ENCODE data around the gene CARS1. TPM values are rescaled to one million over a fixed set of nuclear protein-coding genes. Genes with fewer than 3 reads are reported as not detected.

CARS1 gene
- 70.6 TPM for polyA plus RNA-seq (2013, experiment 1 of 2)
- polyA plus RNA-seq (2013, experiment 2 of 2) = 69.9 TPM

DNA sequence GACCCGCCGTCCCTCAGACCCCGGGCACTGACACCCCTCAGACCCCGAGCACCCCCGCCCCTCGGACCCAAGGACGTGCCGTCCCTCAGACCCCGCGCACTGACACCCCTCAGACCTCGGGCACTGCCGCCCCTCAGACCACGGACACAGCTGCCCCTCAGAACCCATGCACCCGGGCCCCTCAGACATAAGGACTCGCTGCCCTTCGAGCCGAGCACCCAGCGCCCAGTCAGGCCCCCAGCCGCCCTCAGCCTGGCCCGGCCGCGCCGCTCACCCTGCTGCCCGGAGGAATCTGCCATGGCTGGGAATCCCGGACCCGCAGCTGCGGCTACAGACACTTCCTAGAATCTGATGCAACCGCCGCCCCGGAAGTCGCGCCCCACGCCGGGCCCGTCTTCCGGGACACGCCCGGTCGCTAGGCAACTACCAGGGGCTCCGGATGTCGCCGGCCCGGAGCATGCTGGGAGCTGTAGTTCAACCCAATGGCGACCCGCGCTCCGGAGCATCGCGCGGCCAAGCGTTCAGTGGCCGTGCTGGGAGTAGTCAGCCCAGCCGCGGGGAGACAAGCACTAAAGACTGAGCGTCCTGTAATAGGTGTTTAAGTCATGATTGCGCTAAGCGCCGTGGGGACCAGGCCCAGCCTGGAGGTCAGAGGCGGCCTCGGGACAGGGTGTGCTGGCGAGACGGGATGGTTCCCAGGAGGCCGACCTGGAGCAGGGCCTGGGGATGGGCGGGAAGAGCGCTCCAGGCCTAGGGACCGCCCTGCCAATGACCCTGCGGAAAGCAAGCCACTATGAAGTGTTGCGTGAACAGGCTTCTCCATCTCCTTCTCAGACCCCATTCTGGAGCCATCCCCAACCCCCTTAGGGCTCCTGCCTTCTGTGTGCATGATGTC is at the start of gene CARS1:
CARS1 (minus strand) TSS at position 355 of the 895 bp plus-strand sequence; CDS start at position 299, 56 bp downstream.
- Histone ChIP-seq H3K27me3 (ENCODE audit: control insufficient read depth in 1 of 2, insufficient read depth in 1 of 2, low read length in 2 of 2) (no peaks in the 10 kb centered on the region), H3K79me1 (replicated peaks; ENCODE audit: low read length, poor library complexity, severe bottlenecking) (peaks cover 14% of the 10 kb centered on the region), H3K9ac (ENCODE audit: low read length) (peak within 1 kb of the TSS; percentile 97), H2BK15ac (ENCODE audit: low read depth, poor library complexity, severe bottlenecking) (peak within 1 kb of the TSS; percentile 93), H4K91ac (ENCODE audit: low read length) (peak within 1 kb of the TSS; percentile 96), H2AFZ (ENCODE audit: low read depth, low read length) (peak within 1 kb of the TSS; percentile 94), H2AK5ac (ENCODE audit: low read length, severe bottlenecking) (no peak within 1 kb of the TSS), H3K14ac (ENCODE audit: low read length in 2 of 2) (peak within 1 kb of the TSS in 1 of 2 experiments; percentile 57), H2BK5ac (ENCODE audit: low read depth, low read length, poor library complexity, severe bottlenecking) (peak within 1 kb of the TSS; percentile 60), H3K4me1 (ENCODE audit: control insufficient read depth, insufficient read depth, low read depth, low read length) (peaks cover 24% of the 10 kb centered on the region), H3K4me3 (ENCODE audit: insufficient read depth in 1 of 2, low read depth in 1 of 2, low read length in 2 of 2) (peak within 1 kb of the TSS; percentile 96), H3K23ac (ENCODE audit: low read length in 2 of 2) (peak within 1 kb of the TSS; percentile 24 to 77), H2BK120ac (ENCODE audit: low read depth, low read length) (peak within 1 kb of the TSS; percentile 98), H3K18ac (ENCODE audit: low read depth in 1 of 2, low read length in 2 of 2) (peak within 1 kb of the TSS; percentile 90 to 95), H3K4me2 (ENCODE audit: low read length, poor library complexity, severe bottlenecking) (peak within 1 kb of the TSS; percentile 83), H2BK12ac (ENCODE audit: low read length in 2 of 2) (peak within 1 kb of the TSS; percentile 71 to 90), H4K8ac (ENCODE audit: low read length) (peak within 1 kb of the TSS; percentile 98), H3K36me3 (ENCODE audit: control insufficient read depth in 1 of 2, insufficient read depth in 2 of 2, low read depth in 1 of 2, low read length in 2 of 2) (peaks cover 15 to 23% of the 10 kb centered on the region in 2 experiments), H3K27ac (ENCODE audit: low read length, poor library complexity, severe bottlenecking) (no peak within 1 kb of the TSS), H3K9me3 (ENCODE audit: control insufficient read depth, low read length) (no peaks in the 10 kb centered on the region), H3K4ac (ENCODE audit: low read depth in 1 of 2, low read length in 2 of 2) (peak within 1 kb of the TSS; percentile 86 to 97)
- 2% methylated on average over 64 of the region's 68 CpGs for WGBS
- peak; percentile 97 for DNase-seq

DNA sequence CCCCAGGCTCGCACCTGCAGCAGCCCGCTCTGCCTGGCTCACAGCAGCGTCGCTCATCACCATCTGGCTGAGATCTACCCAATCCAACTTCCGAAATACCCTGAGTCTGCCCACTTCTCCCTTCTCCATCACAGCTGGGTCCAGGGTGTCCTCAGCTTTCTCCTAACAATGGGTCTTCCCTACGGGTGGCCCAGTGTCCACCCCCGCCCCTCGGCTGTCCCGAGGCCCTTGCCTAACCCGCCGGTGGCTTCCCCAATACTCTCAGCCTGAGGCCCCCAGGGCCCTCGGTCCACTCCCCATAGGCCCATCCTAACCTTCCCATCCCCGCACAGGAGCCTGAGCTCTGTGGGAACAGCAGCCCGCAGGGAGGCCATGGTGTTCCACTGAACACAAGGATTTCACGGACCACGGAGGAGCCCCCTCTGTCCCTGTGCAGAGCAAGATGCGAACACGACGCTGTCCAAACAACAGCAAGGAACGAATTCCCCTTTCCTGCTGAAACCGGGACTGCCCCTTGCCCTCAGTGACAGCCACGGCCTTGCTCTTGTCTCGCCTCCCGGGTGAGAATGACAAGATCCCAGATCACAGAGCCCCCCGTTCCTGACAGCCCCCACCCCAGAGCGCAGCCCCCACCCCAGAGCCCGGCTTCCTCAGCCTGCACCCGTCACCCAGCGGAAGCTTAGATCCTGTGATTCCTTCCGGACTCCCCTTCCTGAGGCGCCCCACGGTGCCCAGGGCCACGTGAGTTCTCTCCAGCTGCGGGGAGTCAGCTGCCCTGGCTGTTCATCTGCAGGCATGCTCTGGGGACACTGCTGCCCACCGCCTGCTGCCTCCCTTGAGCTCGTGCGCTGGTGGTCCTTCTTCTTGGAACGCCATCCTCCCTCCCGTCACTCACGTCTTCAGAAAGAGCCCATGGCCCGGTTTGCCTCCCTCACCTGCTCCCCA is 48.8 kb upstream of the CARS1 start:
- Histone ChIP-seq H2AK5ac (ENCODE audit: low read length, severe bottlenecking) (no peak overlapping the region), H2BK5ac (ENCODE audit: low read depth, low read length, poor library complexity, severe bottlenecking) (no peak overlapping the region), H4K8ac (ENCODE audit: low read length) (no peak overlapping the region), H3K4me2 (ENCODE audit: low read length, poor library complexity, severe bottlenecking) (no peak overlapping the region), H3K9me3 (ENCODE audit: control insufficient read depth, low read length) (no peaks in the 10 kb centered on the region), H2BK120ac (ENCODE audit: low read depth, low read length) (no peak overlapping the region), H3K27me3 (ENCODE audit: control insufficient read depth in 1 of 2, insufficient read depth in 1 of 2, low read length in 2 of 2) (no peaks in the 10 kb centered on the region), H3K18ac (ENCODE audit: low read depth in 1 of 2, low read length in 2 of 2) (no peak overlapping the region), H2AFZ (ENCODE audit: low read depth, low read length) (no peak overlapping the region), H3K4me3 (ENCODE audit: insufficient read depth in 1 of 2, low read depth in 1 of 2, low read length in 2 of 2) (no peak overlapping the region), H2BK12ac (ENCODE audit: low read length in 2 of 2) (no peak overlapping the region), H3K79me1 (replicated peaks; ENCODE audit: low read length, poor library complexity, severe bottlenecking) (no peaks in the 10 kb centered on the region), H3K36me3 (ENCODE audit: control insufficient read depth in 1 of 2, insufficient read depth in 2 of 2, low read depth in 1 of 2, low read length in 2 of 2) (peaks cover 32 to 86% of the 10 kb centered on the region in 2 experiments), H3K14ac (ENCODE audit: low read length in 2 of 2) (no peak overlapping the region), H2BK15ac (ENCODE audit: low read depth, poor library complexity, severe bottlenecking) (no peak overlapping the region), H3K4ac (ENCODE audit: low read depth in 1 of 2, low read length in 2 of 2) (no peak overlapping the region), H4K91ac (ENCODE audit: low read length) (no peak overlapping the region), H3K4me1 (ENCODE audit: control insufficient read depth, insufficient read depth, low read depth, low read length) (peaks cover 3% of the 10 kb centered on the region), H3K23ac (ENCODE audit: low read length in 2 of 2) (no peak overlapping the region), H3K27ac (ENCODE audit: low read length, poor library complexity, severe bottlenecking) (no peak overlapping the region), H3K9ac (ENCODE audit: low read length) (no peak overlapping the region)
- WGBS = 94% methylated on average over 38 of the region's 41 CpGs
- no peak for DNase-seq

DNA sequence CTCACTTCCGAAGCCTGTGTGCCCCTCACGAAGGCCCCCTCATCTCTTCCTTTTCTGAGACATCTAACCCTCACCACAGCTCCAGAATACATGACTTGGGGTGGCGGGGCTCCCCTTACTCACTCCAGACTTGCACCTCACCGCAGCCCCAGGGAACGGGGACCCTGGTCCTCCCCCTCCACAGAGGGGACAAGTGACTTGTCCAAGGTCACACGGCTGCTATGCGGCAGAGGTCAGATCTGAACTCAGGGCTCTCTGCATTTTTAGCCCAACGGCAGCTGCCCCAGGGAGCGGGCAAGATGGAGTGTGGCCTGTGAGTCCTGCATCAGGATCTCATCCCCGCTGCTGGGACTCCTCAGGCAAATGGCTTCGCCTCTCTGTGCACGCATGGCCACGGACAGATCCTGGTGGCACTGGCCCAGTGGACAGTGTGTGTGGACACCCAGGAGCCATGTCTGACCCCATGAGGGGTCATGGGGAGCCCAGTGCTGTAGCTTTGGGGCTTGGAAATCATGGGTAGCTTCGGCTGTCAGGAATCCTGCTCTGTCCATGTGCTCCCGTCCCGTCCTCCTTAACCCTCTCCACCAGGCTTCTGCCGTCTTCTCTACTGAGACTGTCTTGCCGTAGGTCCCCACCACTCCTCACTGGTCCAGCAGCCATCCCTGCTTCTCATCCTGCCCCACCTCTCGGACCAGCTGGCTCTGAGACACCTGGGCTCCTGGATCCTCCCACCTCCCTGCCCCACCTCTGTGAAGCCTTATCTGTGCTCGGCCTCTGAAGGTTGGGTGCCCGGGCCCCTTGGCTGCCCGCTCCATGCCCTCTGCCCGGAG is 48.0 kb upstream of the CARS1 start:
- H2BK5ac ChIP-seq (ENCODE audit: low read depth, low read length, poor library complexity, severe bottlenecking) = no peak overlapping the region
- H3K18ac ChIP-seq (ENCODE audit: low read depth in 1 of 2, low read length in 2 of 2) = no peak overlapping the region
- H3K36me3 ChIP-seq (ENCODE audit: control insufficient read depth in 1 of 2, insufficient read depth in 2 of 2, low read depth in 1 of 2, low read length in 2 of 2) = peaks cover 33 to 85% of the 10 kb centered on the region in 2 experiments
- no peak overlapping the region for H2AK5ac ChIP-seq (ENCODE audit: low read length, severe bottlenecking)
- no peaks in the 10 kb centered on the region for H3K9me3 ChIP-seq (ENCODE audit: control insufficient read depth, low read length)
- H2BK12ac ChIP-seq (ENCODE audit: low read length in 2 of 2) = no peak overlapping the region
- no peak overlapping the region for H2AFZ ChIP-seq (ENCODE audit: low read depth, low read length)
- 97% methylated on average over 23 of the region's 23 CpGs for WGBS
- peaks cover 9% of the 10 kb centered on the region for H3K4me1 ChIP-seq (ENCODE audit: control insufficient read depth, insufficient read depth, low read depth, low read length)
- H3K14ac ChIP-seq (ENCODE audit: low read length in 2 of 2) = no peak overlapping the region
- no peak overlapping the region for H2BK120ac ChIP-seq (ENCODE audit: low read depth, low read length)
- H3K23ac ChIP-seq (ENCODE audit: low read length in 2 of 2) = no peak overlapping the region
- no peak overlapping the region for H4K91ac ChIP-seq (ENCODE audit: low read length)
- H3K27me3 ChIP-seq (ENCODE audit: control insufficient read depth in 1 of 2, insufficient read depth in 1 of 2, low read length in 2 of 2) = no peaks in the 10 kb centered on the region
- H3K4me3 ChIP-seq (ENCODE audit: insufficient read depth in 1 of 2, low read depth in 1 of 2, low read length in 2 of 2) = no peak overlapping the region
- H3K4ac ChIP-seq (ENCODE audit: low read depth in 1 of 2, low read length in 2 of 2) = no peak overlapping the region
- no peak overlapping the region for H3K4me2 ChIP-seq (ENCODE audit: low read length, poor library complexity, severe bottlenecking)
- H2BK15ac ChIP-seq (ENCODE audit: low read depth, poor library complexity, severe bottlenecking) = no peak overlapping the region
- no peak overlapping the region for H3K9ac ChIP-seq (ENCODE audit: low read length)
- H3K79me1 ChIP-seq (replicated peaks; ENCODE audit: low read length, poor library complexity, severe bottlenecking) = no peaks in the 10 kb centered on the region
- no peak for DNase-seq
- no peak overlapping the region for H3K27ac ChIP-seq (ENCODE audit: low read length, poor library complexity, severe bottlenecking)
- no peak overlapping the region for H4K8ac ChIP-seq (ENCODE audit: low read length)

Measured in mesenchymal stem cell (in vitro differentiated cells and primary cell).